ENCODE data around the gene RAB3C.
"Not testable (repeated sequence)": the region's sequence is repeated elsewhere in the genome, so short reads cannot be mapped to it uniquely, and the experiment has no call there.

Gene RAB3C

GRCh38 chr5:58551492-58551891 is 31.4 kb upstream of the RAB3C start:
- TF ChIP-seq CTCF (conservative IDR thresholded peaks at IDR 0.05) = no peak
- no peak overlapping the region for H3K27ac ChIP-seq

- H3K27ac ChIP-seq = not testable (repeated sequence)
Observed at GRCh38 chr5:58557665-58558338, 25.1 kb upstream of the RAB3C start.

- H3K27ac ChIP-seq = not testable (repeated sequence)
Observed at GRCh38 chr5:58563016-58563700, 19.7 kb upstream of the RAB3C start.

- not testable (repeated sequence) for H3K27ac ChIP-seq
Observed at GRCh38 chr5:58564043-58564832, 18.6 kb upstream of the RAB3C start.

- TF ChIP-seq CTCF (conservative IDR thresholded peaks at IDR 0.05) = no peak
- no peak overlapping the region for H3K27ac ChIP-seq
Observed at GRCh38 chr5:58565033-58565432, 17.8 kb upstream of the RAB3C start.

GRCh38 chr5:58571501-58571900 is 11.4 kb upstream of the RAB3C start:
- TF ChIP-seq CTCF (conservative IDR thresholded peaks at IDR 0.05) = no peak
- no peak overlapping the region for H3K27ac ChIP-seq

- not testable (repeated sequence) for H3K27ac ChIP-seq
Observed at GRCh38 chr5:58572973-58573372, 9.9 kb upstream of the RAB3C start.

GRCh38 chr5:58579781-58580180 is 3.1 kb upstream of the RAB3C start:
- H3K27ac ChIP-seq = no peak overlapping the region

More at GRCh38 chr5:58579781-58580180, 3.1 kb upstream of the RAB3C start:
- no peak for TF ChIP-seq CTCF (conservative IDR thresholded peaks at IDR 0.05)
